ENCODE results near the gene OR5L2. TPM values are rescaled to one million over a fixed set of nuclear protein-coding genes. Genes with fewer than 3 reads are reported as not detected.

Gene OR5L2
- total and polyA plus RNA-seq, 2 of the 8 experiments (the other 6 are each of a cell fraction or from before 2014, with no cell fraction given), result not detected

DNA sequence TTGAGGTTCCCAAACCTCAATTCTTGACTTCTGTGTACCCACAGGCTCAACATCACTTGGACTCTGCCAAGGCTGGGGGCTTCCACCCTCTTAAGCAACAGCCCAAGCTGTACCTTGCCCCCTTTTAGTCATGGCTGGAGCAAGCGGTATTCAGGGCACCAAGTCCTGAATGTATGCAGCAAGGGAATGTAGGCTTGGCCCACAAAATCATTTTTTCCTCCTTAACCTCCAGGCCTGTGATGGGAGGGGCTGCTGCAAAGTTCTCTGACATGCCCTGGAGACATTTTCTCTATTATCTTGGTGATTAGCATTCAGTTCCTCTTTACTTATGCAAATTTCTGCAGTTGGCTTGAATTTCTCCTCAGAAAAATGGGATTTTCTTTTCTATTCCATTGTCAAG is 20.8 kb upstream of the OR5L2 start:
- Histone ChIP-seq H3K14ac (ENCODE audit: insufficient read length) (no peak overlapping the region), H3K23ac (ENCODE audit: insufficient read length) (no peak overlapping the region), H4K8ac (ENCODE audit: extremely low read depth, insufficient read depth, low read length) (no peak overlapping the region), H2BK15ac (ENCODE audit: low read length) (no peak overlapping the region), H3K4ac (replicated peaks; ENCODE audit: insufficient read length, low read depth, low read length) (no peak overlapping the region), H3K27me3 (replicated peaks in 1 of 4; ENCODE audit: control insufficient read depth in 3 of 4, extremely low read depth in 1 of 4, insufficient read depth in 3 of 4, low read length in 3 of 4) (no peaks in the 10 kb centered on the region), H2BK120ac (replicated peaks; ENCODE audit: low read depth, low read length) (no peak overlapping the region), H3K9me3 (ENCODE audit: insufficient read depth in 2 of 2, low read depth in 1 of 2, low read length in 1 of 2) (peaks cover 52 to 57% of the 10 kb centered on the region in 2 experiments), H4K20me1 (replicated peaks in 1 of 2; ENCODE audit: control insufficient read depth in 1 of 2, insufficient read depth in 2 of 2, low read length in 2 of 2) (no peaks in the 10 kb centered on the region), H3K23me2 (ENCODE audit: low read depth, low read length) (no peaks in the 10 kb centered on the region), H4K5ac (ENCODE audit: insufficient read length, low read depth, low read length) (no peak overlapping the region), H3K4me1 (replicated peaks in 1 of 4; ENCODE audit: control insufficient read depth in 3 of 4, insufficient read depth in 4 of 4, low read length in 3 of 4) (no peaks in the 10 kb centered on the region), H4K91ac (replicated peaks; ENCODE audit: insufficient read length, low read length) (no peak overlapping the region), H3K4me3 (ENCODE audit: extremely low read depth in 1 of 4, insufficient read depth in 2 of 4, low read depth in 3 of 4, low read length in 4 of 4) (no peak overlapping the region), H3K79me1 (ENCODE audit: low read depth, low read length) (no peaks in the 10 kb centered on the region), H3K79me2 (ENCODE audit: control insufficient read depth in 1 of 2, insufficient read depth in 2 of 2, low read length in 2 of 2) (no peaks in the 10 kb centered on the region), H3K56ac (replicated peaks; ENCODE audit: insufficient read length, low read depth, low read length) (no peak overlapping the region), H3K4me2 (ENCODE audit: insufficient read depth in 1 of 2, low read depth in 2 of 2, low read length in 2 of 2) (no peak overlapping the region), H2BK12ac (ENCODE audit: low read depth, low read length) (no peak overlapping the region), H2BK20ac (ENCODE audit: low read length) (no peak overlapping the region), H3K9ac (replicated peaks in 1 of 4; ENCODE audit: extremely low read depth in 1 of 4, low read depth in 3 of 4, low read length in 3 of 4) (no peak overlapping the region), H2AK5ac (ENCODE audit: low read depth, low read length) (no peak overlapping the region), H2BK5ac (ENCODE audit: low read depth, low read length) (no peak overlapping the region), H3K36me3 (ENCODE audit: control insufficient read depth in 2 of 4, insufficient read depth in 4 of 4, low read length in 3 of 4) (no peaks in the 10 kb centered on the region), H3K18ac (ENCODE audit: extremely low read depth, low read length) (no peak overlapping the region), H3K27ac (ENCODE audit: low read depth, low read length) (no peak overlapping the region), H2AFZ (ENCODE audit: low read length) (no peak overlapping the region)
- ChIA-PET CTCF (ENCODE audit: partially characterized antibody) (no interaction called here), POLR2A (ENCODE audit: partially characterized antibody) (no interaction called here)
- DNase-seq (ENCODE audit: low read depth in 1 of 2, low spot score in 2 of 2) (no peak), FAIRE-seq (no peak)
- 100% methylated on average over 1 of the region's 1 CpG; no CpG with 5 or more reads in 1 of the 2 experiments for WGBS, 2 experiments (ENCODE audit: extremely low coverage in 1 of 2, insufficient coverage in 1 of 2, insufficient read length in 1 of 2, insufficient replicate concordance in 2 of 2, low coverage in 1 of 2, low lambda C conversion rate in 2 of 2, missing lambda C conversion rate in 1 of 2)
- no peak for TF ChIP-seq SRF (IDR thresholded peaks at IDR 0.05; ENCODE audit: low read depth, low read length)
- TF ChIP-seq BRCA1 (IDR thresholded peaks at IDR 0.05; ENCODE audit: low read depth, low read length), result no peak
- no peak for TF ChIP-seq JUN (IDR thresholded peaks at IDR 0.05; ENCODE audit: low read depth, low read length)
- TF ChIP-seq SIX5 (IDR thresholded peaks at IDR 0.05; ENCODE audit: low read depth, low read length), result no peak
- no peak for TF ChIP-seq NANOG (IDR thresholded peaks at IDR 0.05; ENCODE audit: insufficient read depth, low read depth, low read length, poor library complexity, severe bottlenecking)
- TF ChIP-seq, protein P1, sequence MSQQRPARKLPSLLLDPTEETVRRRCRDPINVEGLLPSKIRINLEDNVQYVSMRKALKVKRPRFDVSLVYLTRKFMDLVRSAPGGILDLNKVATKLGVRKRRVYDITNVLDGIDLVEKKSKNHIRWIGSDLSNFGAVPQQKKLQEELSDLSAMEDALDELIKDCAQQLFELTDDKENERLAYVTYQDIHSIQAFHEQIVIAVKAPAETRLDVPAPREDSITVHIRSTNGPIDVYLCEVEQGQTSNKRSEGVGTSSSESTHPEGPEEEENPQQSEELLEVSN (IDR thresholded peaks at IDR 0.05), result no peak

Data from H1 (cell line).